GM23338 (cell line): Measurements from ENCODE around the gene ZAP70. TPM values are rescaled to one million over a fixed set of nuclear protein-coding genes. Genes with fewer than 3 reads are reported as not detected.

Experiments used
- ATAC-seq: fragments of 200-7000 bp; cut with Tn5 transposase; 3 replicates; pipeline ENCODE4 v1.9.1; 2020
- DNase-seq: peaks from one replicate; pipeline ENCODE4 v3.0.0-alpha.2; 2015; ENCODE audit warnings: low spot score
- H2AFZ ChIP-seq: fragments of 200-600 bp; sonication (generic); 2 replicates; pipeline ENCODE4 v1.8.0; 2016; ENCODE audit warnings: antibody characterized with exemption, mild to moderate bottlenecking, moderate library complexity
- H3F3A ChIP-seq: fragments of 200-600 bp; sonication (generic); replicated peaks from 2 replicates; pipeline ENCODE4 v1.8.0; 2017; ENCODE audit warnings: antibody characterized with exemption, mixed run types, low read depth
- H3K27ac ChIP-seq: fragments of 200-600 bp; sonication (generic); 2 replicates; pipeline ENCODE4 v1.6.1; 2016; ENCODE audit warnings: low read depth
- H3K27me3 ChIP-seq: fragments of 200-600 bp; sonication (generic); 2 replicates; pipeline ENCODE4 v1.8.0; 2016; ENCODE audit warnings: mild to moderate bottlenecking, mixed run types, moderate library complexity; ENCODE audit not compliant: insufficient read depth
- H3K36me3 ChIP-seq: fragments of 200-600 bp; sonication (generic); 2 replicates; pipeline ENCODE4 v1.8.0; 2016; ENCODE audit warnings: mild to moderate bottlenecking; ENCODE audit not compliant: insufficient read depth
- H3K4me1 ChIP-seq: fragments of 200-600 bp; sonication (generic); 2 replicates; pipeline ENCODE4 v1.8.0; 2016; ENCODE audit warnings: mild to moderate bottlenecking, moderate library complexity; ENCODE audit not compliant: insufficient read depth
- H3K4me2 ChIP-seq: fragments of 200-600 bp; sonication (generic); 2 replicates; pipeline ENCODE4 v1.7.1; 2017; ENCODE audit warnings: mixed run types
- H3K4me3 ChIP-seq: fragments of 200-600 bp; sonication (generic); 2 replicates; pipeline ENCODE4 v1.6.1; 2016; ENCODE audit warnings: mixed run types
- H3K79me2 ChIP-seq: fragments of 200-600 bp; sonication (generic); replicated peaks from 2 replicates; pipeline ENCODE4 v1.8.0; 2017; ENCODE audit warnings: mild to moderate bottlenecking; ENCODE audit not compliant: insufficient read depth
- H3K9me2 ChIP-seq: fragments of 200-600 bp; sonication (generic); 2 replicates; pipeline ENCODE4 v1.8.0; 2017; ENCODE audit not compliant: insufficient read depth
- H4K20me1 ChIP-seq: fragments of 200-600 bp; sonication (generic); replicated peaks from 2 replicates; pipeline ENCODE4 v1.8.0; 2017; ENCODE audit warnings: mild to moderate bottlenecking; ENCODE audit not compliant: insufficient read depth
- H3K27ac Mint-ChIP-seq: 2 replicates; pipeline ENCODE4 v1.8.0; 2020; ENCODE audit warnings: inconsistent platforms, mild to moderate bottlenecking, moderate library complexity, mixed read lengths
- H3K27me3 Mint-ChIP-seq: 3 replicates; pipeline ENCODE4 v1.8.0; 2022; ENCODE audit warnings: low read depth, mild to moderate bottlenecking, moderate library complexity, mixed read lengths, inconsistent platforms; ENCODE audit not compliant: insufficient read depth, poor library complexity
- H3K36me3 Mint-ChIP-seq: 3 replicates; pipeline ENCODE4 v1.8.0; 2021; ENCODE audit warnings: low read depth, mild to moderate bottlenecking, inconsistent platforms, moderate library complexity, mixed read lengths
- H3K4me1 Mint-ChIP-seq: 3 replicates; pipeline ENCODE4 v1.8.0; 2020; ENCODE audit warnings: mild to moderate bottlenecking, inconsistent platforms, mixed read lengths
- H3K4me3 Mint-ChIP-seq: 3 replicates; pipeline ENCODE4 v1.8.0; 2021; ENCODE audit warnings: moderate library complexity, mild to moderate bottlenecking, inconsistent platforms, mixed read lengths
- H3K9me3 Mint-ChIP-seq: 3 replicates; pipeline ENCODE4 v1.8.0; 2020; ENCODE audit warnings: moderate library complexity, mild to moderate bottlenecking, inconsistent platforms, mixed read lengths
- CREB1 ChIP-seq: fragments of 250-450 bp; sonication (Bioruptor Pico); IDR thresholded peaks from 2 replicates; pipeline ENCODE4 v1.5.0; 2020; ENCODE audit warnings: low read depth, mild to moderate bottlenecking, moderate library complexity
- CTCF ChIP-seq, 2 experiments: fragments of 200-600 bp in 1 of 2; sonication (generic) in 1 of 2; conservative IDR thresholded peaks; 2 replicates each; pipeline versions ENCODE4 v1.5.1 to v1.6.1; 2016 to 2017; ENCODE audit warnings: antibody characterized with exemption in 2 of 2, low read depth in 2 of 2, mild to moderate bottlenecking in 2 of 2, moderate library complexity in 1 of 2
- ETS1 ChIP-seq: IDR thresholded peaks from 2 replicates; pipeline ENCODE4 v1.6.1; 2016; ENCODE audit warnings: antibody characterized with exemption
- EZH2 ChIP-seq: fragments of 200-600 bp; sonication (generic); IDR thresholded peaks from one replicate; pipeline ENCODE4 v1.8.0; 2017; ENCODE audit warnings: antibody characterized with exemption, mild to moderate bottlenecking, low read depth; ENCODE audit not compliant: unreplicated experiment
- EZH2phosphoT487 ChIP-seq: fragments of 200-600 bp; sonication (generic); IDR thresholded peaks from one replicate; pipeline ENCODE4 v1.8.1; 2018; ENCODE audit warnings: antibody characterized with exemption; ENCODE audit not compliant: unreplicated experiment
- JUNB ChIP-seq: IDR thresholded peaks from one replicate; pipeline ENCODE4 v1.6.1; 2016; ENCODE audit warnings: antibody characterized with exemption; ENCODE audit not compliant: unreplicated experiment
- NANOG ChIP-seq: IDR thresholded peaks from 2 replicates; pipeline ENCODE4 v1.6.1; 2016; ENCODE audit warnings: antibody characterized with exemption, borderline replicate concordance
- POLR2AphosphoS5 ChIP-seq: IDR thresholded peaks from 2 replicates; pipeline ENCODE4 v1.6.1; 2016; ENCODE audit warnings: antibody characterized with exemption, low read depth
- REST ChIP-seq: IDR thresholded peaks from one replicate; pipeline ENCODE4 v1.6.1; 2018; ENCODE audit warnings: antibody characterized with exemption; ENCODE audit not compliant: unreplicated experiment
- STAT1 ChIP-seq: IDR thresholded peaks from one replicate; pipeline ENCODE4 v1.6.1; 2016; ENCODE audit warnings: antibody characterized with exemption; ENCODE audit not compliant: unreplicated experiment
- ZNF114 ChIP-seq: fragments of 250-450 bp; sonication (Bioruptor Pico); IDR thresholded peaks from 2 replicates; pipeline ENCODE4 v1.5.0; 2020; ENCODE audit warnings: mild to moderate bottlenecking, moderate library complexity
- ZNF331 ChIP-seq: fragments of 250-450 bp; sonication (Bioruptor Pico); IDR thresholded peaks from 2 replicates; pipeline ENCODE4 v1.5.0; 2020; ENCODE audit warnings: low read depth, mild to moderate bottlenecking, moderate library complexity
- ZNF462 ChIP-seq: fragments of 250-450 bp; sonication (Bioruptor Pico); IDR thresholded peaks from 2 replicates; pipeline ENCODE4 v1.5.0; 2020; ENCODE audit warnings: mild to moderate bottlenecking, moderate library complexity
- polyA plus RNA-seq: library from polyadenylated mRNA; unstranded; fragments of >200 nt; fragmentation: Nextera tagmentation; extraction: Ambion mirVana; gene quantifications from 2 replicates; pipeline ENCODE4 v1.2.1, GENCODE V29; 2016
- total RNA-seq: library from RNA; depleted of rRNA; stranded (reverse); fragments of >200 nt; shearing (Covaris generic); gene quantifications from 2 replicates; pipeline ENCODE4 v1.2.3, GENCODE V29; 2014

The ZAP70 gene
- total and polyA plus RNA-seq, 2 experiments from 2014 or later: 0.42 TPM; not detected in 1

GRCh38 chr2:97739893-97740245 is 26.5 kb downstream of the ZAP70 start:
- Histone ChIP-seq H4K20me1 (no peaks in the 10 kb centered on the region), H3K27ac (no peak overlapping the region), H3K4me3 (no peak overlapping the region), H3K4me1 (no peaks in the 10 kb centered on the region), H3K36me3 (no peaks in the 10 kb centered on the region), H3K27me3 (no peaks in the 10 kb centered on the region), H3F3A (no peaks in the 10 kb centered on the region), H2AFZ (no peak overlapping the region), H3K79me2 (no peaks in the 10 kb centered on the region), H3K4me2 (no peak overlapping the region), H3K9me2 (0 out of 2 replicates have a peak, but pooled peaks cover 4% of the 10 kb centered on the region)
- Mint-ChIP-seq H3K4me1 (peaks cover 4% of the 10 kb centered on the region; the same call in 2 of the 3 replicates), H3K9me3 (no peaks in the 10 kb centered on the region), H3K36me3 (no peaks in the 10 kb centered on the region; the same call in 2 of the 3 replicates), H3K27me3 (peaks cover 21% of the 10 kb centered on the region), H3K4me3 (no peak overlapping the region), H3K27ac (no peak overlapping the region)
- no peak for ATAC-seq
- TF ChIP-seq CREB1 (CRISPR knock-in tag) (no peak), NANOG (no peak), ETS1 (no peak), EZH2phosphoT487 (no peak), JUNB (no peak), REST (no peak), EZH2 (no peak), ZNF331 (no peak), ZNF114 (CRISPR knock-in tag) (no peak), CTCF (conservative IDR thresholded peaks at IDR 0.05; ENCODE audit: low read depth in 2 of 2) (no peak), ZNF462 (CRISPR knock-in tag) (no peak), STAT1 (no peak), POLR2AphosphoS5 (no peak)
- no peak for DNase-seq
